Dermis microvascular lymphatic vessel endothelial cell (primary cell): ENCODE measurements around the gene LYST. TPM values are rescaled to one million over a fixed set of nuclear protein-coding genes. Genes with fewer than 3 reads are reported as not detected.
"Not testable (repeated sequence)": the region's sequence is repeated elsewhere in the genome, so short reads cannot be mapped to it uniquely, and the experiment has no call there.

Experiments
- DNase-seq, 2 donors: peaks; one replicate each; pipeline versions ENCODE4 v3.0.0 to v3.0.0-alpha.2; 2010; ENCODE audit warnings: low read depth in 2 of 2
- total RNA-seq: library from RNA; depleted of rRNA; stranded (reverse); fragments of >200 nt; gene quantifications from 2 replicates; pipeline ENCODE4 v1.2.1, GENCODE V29; 2014

The LYST gene
- total RNA-seq, 1 donor from 2014 or later: 10.3 TPM

DNA sequence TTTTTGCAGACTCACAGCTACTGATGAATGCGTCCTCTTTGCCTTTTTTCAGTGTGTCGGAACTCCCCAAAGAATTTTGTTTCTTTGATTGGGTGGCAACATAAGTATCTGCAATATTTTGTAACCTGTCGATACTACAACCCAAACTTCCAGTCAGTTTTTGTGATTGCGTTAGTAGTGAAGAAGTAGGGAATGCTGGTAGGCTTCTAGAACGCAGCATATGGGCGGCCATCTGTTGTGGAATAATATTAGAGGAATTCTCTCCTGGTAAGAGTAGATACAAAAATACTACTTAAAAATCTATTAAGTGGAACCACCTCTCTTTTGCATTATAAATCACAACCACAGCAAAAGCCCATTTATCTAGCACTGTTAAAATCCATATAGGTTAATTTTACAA is 107.4 kb downstream of the LYST start:
- no peak for DNase-seq

DNA sequence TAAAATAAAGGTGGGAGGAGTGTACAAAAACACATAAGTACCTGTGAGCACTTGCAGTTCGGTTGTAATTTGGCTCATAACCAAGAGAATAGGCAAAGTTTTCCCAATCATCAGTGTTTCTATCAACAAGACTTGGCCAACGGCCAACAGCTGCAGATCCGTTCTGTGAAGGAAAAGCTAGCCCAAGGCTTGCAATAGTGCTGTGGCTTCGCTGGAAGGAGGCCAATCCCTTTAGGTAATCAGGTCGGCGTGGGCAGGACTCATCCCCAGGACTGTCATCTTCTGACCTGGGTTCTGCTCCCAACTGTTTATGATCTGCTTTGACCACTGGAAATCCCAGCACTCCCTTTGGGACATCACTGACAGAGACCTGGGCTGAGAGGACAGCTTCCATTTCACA is 107.8 kb downstream of the LYST start:
- DNase-seq: peak in 1 of 2 donors; percentile 43

DNA sequence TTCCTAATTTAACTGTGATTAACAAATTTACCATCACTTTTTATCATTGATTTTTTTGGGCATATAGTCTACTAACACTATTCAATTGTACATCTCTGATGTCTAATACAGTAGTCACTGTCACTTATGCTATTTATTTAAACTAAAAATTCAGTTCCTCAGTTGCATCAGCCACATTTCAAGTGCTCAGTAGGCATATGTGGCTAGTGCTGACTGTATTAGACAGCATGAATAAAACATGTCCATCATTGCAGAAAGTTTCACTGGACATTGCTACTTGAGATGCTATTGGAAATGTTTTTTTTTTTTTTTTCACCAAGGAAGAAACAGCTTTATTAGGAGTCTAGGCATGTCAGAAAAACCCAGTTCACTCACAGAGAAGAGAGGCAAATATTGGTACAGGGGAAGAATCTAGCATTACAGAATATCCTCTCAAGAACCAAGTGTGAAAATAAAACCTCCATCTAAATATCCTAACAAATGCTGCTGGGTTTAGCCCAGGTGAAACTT is 109.1 kb downstream of the LYST start:
- no peak for DNase-seq

DNA sequence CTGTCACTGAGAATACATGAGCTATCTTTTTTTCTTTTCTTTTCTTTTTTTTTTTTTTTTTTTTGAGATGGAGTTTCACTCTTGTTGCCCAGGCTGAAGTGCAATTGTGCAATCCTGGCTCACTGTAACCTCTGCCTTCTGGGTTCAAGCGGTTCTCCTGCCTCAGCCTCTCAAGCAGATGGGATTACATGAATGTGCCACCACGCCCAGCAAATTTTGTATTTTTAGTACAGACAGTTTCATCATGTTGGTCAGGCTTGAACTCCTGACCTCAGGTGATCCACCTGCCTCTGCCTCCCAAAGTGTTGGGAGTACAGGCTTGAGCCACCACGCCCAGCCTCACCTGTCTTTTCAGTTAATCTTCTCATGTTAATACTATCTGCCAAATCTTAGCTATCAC is 112.5 kb downstream of the LYST start:
- DNase-seq: not testable (repeated sequence)

DNA sequence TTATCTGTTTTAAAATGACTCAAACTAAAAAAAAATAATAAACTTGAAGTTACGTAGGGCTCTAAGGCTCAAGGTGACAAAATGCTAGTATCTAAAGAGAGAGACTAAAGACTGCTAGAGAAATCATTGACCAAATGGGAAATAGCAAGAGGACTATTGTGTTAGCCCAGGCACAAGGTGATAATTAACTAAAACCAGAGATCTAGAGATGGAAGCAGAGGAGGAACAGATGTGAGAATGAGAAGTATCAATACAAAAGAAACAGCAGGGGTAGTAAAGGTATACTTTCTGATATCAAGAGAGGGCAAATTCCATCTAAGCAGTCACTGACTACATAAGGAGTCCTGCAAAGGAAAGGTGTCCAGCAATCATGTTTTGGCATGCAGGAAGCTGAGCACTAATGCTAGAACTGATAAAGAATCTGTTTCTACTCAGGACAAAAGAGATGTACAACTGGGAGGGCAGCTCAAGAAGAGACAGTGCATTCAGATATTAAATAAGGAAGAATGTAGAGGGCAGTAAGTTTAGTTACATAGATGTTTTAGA is 116.9 kb downstream of the LYST start:
- no peak for DNase-seq

DNA sequence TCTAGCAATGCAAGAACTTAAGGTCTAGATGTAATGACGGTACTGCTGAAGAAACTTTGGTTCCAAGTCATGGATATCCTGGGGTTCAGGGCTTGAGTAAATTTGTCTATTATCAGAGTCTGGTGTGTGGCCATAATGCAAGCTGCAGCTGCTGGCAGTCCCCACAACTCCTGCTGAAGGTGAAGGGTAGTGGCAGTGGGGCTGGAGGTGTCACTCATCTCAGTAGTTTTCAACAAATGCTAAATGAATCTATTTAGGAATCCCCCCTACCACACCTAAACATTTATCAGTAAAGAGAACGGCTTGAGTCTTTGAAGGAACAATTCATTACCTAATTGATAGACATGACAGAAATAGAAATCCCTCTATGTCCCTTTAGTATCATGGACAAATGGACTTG is 118.0 kb downstream of the LYST start:
- no peak for DNase-seq

DNA sequence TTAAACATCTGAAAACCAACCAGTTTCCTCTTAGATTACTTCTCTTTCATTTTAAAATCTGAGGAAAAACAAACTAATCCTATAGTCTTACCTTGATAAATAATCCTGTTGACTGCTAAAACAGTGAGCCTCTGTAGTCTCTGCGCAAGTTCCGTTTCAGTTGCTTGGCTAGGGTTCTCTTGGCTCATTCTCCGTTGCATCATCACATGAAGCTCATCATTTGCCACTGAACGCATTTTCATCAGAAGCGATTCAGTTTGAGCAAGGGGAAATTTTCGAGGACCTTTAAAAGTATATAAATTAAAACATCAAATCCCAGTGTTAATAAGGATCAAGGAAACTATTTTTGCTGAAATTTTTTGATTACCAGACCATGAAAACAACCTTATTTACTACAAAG is 120.5 kb downstream of the LYST start:
- no peak for DNase-seq

DNA sequence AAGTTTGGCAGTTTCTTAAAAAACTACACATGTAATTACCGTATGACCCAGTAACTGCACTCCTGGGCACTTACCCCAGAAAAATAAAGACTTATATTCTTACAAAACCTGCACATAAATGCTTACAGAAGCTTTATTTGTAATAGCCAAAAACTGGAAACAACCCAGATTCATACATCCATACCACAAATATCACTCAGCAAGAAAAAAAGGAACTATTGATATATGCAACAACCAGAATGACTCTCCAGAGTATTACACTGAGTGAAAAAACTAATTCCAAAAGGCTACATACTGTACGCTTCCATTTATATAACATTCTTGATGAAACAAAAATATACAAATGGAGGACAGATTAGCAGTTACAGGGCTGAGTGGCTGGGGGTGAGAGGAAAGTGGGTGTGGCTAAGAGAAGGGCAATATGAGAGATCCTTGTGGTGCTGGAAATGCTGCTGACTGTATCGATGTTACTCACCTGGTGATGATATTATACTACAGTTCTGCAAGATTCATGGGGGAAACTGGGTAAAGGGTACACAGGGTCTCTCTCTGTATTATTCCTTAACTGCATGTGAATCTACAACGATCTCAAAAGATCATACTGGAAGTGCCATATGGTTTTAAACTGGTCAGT is 121.1 kb downstream of the LYST start:
- DNase-seq: no peak

DNA sequence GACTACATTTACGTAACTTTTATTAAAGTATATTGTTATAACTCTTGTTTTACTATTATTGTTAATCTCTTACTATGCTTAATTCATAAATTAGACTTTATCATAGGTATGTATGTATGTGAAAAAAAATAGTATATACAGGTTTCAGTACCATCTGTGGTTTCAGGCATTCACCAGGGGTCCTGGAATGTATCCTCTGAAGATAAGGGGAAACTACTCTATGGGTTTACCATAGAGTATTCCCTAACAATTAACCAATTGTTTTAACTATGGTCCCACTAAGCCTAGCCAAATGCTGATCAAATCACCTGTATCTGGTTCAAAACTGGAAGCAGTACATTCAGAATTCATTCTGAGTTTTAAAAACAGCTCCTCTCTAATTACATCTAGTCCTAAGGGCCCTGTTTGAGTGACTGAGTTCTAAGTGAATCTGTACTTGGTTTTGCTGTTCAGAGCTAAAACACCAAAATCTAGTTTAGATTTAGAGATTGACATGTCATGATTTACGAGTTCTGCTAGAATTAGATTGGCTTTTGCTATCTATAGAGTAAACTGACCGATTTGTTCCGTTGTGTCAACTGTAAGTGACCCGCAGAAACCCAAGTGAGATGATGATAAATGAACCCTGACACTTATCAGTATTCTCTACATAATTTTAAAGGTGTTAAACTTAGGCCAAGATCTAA is 123.6 kb downstream of the LYST start:
- no peak for DNase-seq

DNA sequence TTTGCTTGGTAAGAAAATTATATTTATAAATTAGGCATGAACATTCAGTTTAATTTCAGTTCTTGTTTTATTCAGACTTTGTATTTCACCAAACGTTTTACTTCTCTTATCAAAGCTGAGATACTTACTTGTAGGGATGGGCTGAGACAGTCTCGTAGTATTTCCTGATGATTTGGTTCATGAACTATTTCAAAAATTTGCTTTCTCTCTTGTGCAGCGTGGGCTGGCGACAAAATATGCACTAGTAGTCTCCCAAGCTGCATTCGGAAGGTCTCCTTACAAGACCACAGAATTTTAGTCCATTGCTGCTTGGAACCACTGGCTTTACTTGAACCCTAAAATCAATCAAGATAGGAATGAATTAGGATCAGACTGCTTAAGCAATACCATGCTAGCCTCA is 125.4 kb downstream of the LYST start:
- DNase-seq: peak in 1 of 2 donors; percentile 23

DNA sequence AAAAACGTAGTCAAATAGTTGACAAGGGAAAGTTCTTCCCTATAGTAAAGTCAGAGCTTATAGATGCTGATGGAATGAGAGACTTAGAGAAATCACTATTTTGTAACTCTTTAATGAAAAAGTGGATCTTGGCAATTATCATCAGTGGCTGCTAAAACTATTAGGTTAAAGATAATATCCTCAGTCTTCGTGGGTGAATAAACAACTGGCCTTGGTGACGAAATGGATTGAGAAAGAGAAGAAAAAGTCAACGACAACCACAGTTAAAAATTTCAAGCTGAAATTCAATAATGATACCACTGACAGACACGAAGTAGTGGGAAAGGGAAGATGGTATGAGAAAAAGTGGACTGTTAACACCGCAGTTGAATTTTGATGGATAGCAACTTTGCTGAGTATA is 127.1 kb downstream of the LYST start:
- no peak for DNase-seq

DNA sequence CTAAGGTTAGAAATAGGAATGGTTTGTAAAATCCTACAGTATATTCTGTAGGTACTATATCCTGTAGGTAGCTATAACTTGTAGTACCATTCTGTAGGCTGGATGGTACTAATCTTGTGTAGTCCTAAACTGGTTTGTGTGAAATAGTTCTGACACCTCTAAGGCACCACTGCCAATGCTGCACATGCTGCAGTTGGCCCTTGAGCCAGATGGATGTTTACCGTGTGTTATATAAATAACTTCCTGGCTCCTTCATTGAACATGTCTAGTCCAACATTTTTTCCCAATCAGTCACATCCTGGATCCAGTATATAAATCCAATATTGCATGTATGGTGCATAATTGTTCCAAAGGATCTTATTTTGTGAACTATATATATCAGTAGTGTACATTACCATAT is 127.6 kb downstream of the LYST start:
- DNase-seq: peak in 1 of 2 donors; percentile 80

DNA sequence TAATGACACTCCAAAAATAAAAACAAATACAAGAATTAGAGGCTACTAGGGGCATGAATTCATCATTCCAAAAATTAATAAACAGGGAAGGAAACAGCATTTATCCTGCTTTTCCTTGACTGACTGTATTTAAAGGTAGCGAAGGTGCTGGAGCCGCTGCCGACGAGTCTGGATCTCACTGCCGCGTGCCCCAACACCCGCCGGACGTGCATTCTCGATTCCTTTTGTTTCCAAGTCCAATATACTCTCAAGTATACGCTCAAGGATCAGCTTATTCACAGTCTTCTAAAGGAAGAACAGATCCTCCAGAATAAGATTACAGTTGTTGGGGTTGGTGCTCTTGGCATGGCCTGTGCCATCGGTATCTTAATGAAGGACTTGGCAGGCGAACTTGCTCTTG is 129.0 kb downstream of the LYST start:
- no peak for DNase-seq

DNA sequence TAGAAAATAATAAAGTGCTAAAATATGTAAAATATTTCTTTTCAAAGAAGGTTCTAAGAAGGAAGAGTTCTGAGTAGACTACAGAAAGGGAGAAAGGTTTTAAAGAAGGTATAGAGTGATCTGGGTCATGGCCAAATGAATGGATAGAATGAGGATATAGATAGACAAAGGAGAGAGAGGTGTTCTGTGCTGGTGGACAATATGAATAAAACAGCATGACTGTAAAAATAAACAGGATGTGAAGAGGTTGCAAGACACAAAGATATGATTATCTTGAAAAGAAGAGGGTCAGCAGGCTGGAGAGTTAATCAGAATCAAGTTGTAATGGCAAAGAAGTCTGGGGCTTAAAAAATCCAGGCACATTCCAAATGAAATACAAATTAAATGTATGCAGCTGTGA is 130.4 kb downstream of the LYST start:
- no peak for DNase-seq

DNA sequence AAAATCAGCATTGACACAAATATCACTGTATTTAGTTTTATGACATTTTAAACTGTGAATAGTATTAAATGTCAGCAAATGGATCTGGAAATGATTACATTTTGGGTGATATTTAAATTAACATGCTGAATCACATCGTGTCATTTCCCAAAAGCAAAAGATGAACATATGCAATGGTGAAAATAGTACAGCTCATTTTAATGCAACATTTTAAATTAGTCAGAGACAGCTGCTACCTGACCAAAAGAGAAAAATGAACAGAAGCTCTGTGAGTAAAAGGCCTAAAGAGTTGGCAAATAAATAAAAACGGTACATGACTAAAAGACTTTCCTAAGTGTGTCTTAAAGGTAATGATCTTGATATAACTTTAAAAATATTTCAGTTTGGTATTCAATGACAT is 131.1 kb downstream of the LYST start:
- DNase-seq: no peak

DNA sequence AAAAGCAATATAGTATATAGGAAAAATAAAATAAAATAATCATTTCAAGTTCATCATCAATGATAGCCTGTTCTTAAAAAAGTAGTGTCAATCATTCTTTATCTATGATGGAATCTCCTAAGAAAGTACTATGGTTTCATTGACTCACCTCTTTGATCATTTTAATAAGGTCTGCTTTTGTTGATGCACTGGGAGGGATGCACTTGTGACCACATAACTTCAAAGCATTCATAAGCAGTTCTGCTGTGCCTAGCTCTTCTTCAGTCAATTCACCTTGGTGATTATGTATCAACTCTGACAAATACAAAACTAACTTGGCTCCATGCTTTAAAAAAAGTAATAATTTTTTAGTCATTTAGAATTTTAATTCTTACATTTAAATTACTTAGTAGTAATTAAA is 132.4 kb downstream of the LYST start:
- DNase-seq: no peak

DNA sequence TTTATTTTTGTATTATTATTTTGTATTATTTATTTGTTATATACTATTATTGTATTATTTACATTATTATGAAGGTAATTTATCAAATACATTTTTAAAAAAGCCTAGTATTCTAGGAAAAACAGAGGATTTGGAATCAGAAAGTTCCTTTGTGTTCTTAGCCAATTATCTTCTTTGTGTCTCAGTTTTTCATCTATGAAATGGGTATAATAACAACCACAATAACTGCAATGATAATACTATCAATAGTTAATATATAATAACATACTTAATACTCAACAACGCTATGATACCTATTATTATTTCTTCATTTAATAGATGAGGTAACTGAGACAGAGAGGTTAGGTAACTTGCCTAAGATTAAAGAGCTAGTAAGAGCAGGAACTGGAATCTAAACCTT is 136.7 kb downstream of the LYST start:
- no peak for DNase-seq

DNA sequence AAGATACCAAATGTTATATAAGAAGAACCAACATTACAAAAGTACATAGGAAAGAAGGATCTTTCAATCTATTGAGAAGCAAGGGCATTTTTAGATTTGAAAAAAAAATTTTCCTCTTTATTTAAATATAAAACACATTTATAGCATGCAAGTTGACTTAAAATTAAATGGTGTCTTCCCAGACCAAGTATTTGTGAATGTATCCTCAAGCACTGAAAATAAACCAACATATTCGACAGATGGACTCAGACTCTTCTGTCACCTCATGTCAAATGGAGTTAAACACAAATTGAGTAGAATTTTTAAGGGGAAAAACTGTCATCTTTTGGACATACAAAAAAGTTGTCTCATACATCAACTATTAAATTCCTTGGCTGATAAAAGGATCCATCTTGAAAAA is 140.1 kb downstream of the LYST start:
- no peak for DNase-seq

DNA sequence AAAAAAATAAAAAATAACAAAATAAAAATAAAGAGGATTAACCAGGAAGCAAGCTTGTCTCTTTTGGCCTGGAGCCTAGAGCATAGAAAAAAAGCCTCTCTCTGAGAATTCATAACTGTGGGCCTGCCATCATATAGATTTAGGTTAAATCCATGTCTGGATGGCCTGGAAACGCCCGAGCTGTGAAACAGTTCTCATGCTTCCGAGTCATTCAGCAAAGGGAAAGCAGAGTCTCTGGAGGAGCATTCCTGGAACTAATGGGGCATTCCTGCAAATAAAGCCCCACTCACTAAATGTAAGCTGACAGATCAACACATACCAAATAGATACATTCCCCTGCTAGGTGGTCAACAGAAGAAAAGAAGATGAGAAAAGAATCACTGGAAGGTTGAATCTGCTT is 141.3 kb downstream of the LYST start:
- peak in 1 of 2 donors; percentile 44 for DNase-seq

DNA sequence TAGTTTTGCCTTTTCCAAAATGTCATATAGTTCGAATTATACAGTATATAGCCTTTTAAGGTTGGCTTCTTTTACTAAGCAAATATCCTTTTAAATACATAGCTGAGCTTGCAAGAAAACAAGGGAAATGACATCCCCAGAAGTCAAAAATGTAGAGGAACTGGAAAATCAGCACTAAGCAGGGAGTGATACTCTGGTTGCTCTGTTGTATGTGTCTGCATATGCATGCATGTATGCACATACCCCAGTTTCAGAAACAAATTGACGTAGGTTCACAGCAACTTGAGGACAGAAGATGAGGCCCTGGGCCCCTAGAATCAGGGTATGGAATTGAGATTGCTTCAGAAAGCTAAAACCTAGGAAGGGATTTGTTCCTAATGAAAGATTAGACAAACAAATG is 142.0 kb downstream of the LYST start:
- no peak for DNase-seq

DNA sequence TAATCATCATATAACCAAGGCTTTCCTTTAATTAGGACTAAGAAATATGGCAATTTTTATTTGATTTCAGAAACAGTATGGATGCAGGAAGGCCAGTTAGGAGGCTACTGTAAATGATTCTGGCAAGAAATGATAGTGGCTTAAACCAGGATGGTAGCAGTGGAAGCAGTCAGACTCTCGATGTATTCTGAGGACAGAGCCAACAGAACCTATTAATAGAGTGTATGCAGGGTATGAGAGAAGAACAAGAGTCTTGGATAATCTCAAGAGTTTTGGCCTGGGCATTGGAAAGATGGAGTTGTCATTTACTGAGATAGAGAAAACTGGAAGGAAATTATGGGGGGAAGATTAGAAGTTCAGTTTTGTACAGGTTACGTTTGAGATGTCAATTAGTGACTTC is 143.8 kb downstream of the LYST start:
- no peak for DNase-seq

DNA sequence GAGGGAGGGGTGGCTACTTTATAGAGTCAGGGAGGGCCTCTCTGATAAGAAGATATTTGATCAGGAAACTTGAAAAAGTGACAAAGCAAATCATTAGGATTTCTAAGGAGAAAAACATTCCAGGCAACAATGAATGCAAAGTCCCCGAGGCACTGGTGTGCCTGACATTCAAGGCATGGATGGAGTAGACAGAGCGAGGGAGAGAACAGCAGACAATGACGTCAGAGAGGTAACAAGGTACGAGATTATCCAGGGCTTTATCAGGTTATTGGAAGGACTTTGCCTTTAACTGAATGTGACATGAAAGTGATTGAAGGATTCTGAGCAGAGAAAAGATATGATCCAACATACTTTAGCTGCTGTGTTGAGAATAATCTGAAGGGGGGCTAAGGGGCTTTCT is 144.7 kb downstream of the LYST start:
- no peak for DNase-seq

DNA sequence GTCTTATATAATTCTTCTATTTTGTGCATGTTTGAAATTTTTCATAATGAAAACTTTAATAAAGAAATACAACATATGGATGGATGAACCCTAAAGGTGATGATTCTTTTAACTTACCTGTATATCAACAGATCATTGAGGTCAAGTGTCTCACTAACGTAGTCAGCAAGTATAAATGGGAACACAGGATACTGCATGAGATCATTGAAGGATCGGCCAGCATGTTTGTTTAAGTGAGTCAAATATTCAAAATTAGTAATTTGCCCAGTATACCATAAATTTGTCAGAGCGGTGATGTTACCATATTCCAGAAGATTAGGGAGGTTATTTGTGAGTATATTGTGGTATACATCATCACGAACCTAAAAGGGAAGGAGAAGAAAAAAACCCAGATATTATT is 146.2 kb downstream of the LYST start:
- DNase-seq: peak in 1 of 2 donors; percentile 35
